NCI-H1105 (cell line): ENCODE measurements around the gene C1orf115.
"Not testable (repeated sequence)": the region's sequence is repeated elsewhere in the genome, so short reads cannot be mapped to it uniquely, and the experiment has no call there.

Source experiments
- DNase-seq: peaks from one replicate; lab custom pipeline; 2025; lab: John Stamatoyannopoulos, UW

The C1orf115 gene

GRCh38 chr1:220694866-220695382 lies 4.8 kb downstream of the C1orf115 start:
- no peak for DNase-seq

GRCh38 chr1:220695426-220695825 lies 5.3 kb downstream of the C1orf115 start:
- no peak for DNase-seq

GRCh38 chr1:220696226-220696862 lies 6.2 kb downstream of the C1orf115 start:
- DNase-seq, result no peak

GRCh38 chr1:220696863-220697231 lies 6.7 kb downstream of the C1orf115 start:
- no peak for DNase-seq

- no peak for DNase-seq
These were observed 7.2 kb downstream of the C1orf115 start for GRCh38 chr1:220697326-220697725.

GRCh38 chr1:220698607-220699016 lies 8.4 kb downstream of the C1orf115 start:
- DNase-seq, result no peak

GRCh38 chr1:220699044-220699443 lies 8.9 kb downstream of the C1orf115 start:
- no peak for DNase-seq

GRCh38 chr1:220700556-220701179 lies 10.5 kb downstream of the C1orf115 start:
- DNase-seq, result no peak

GRCh38 chr1:220701974-220702373 lies 11.8 kb downstream of the C1orf115 start:
- DNase-seq, result no peak

GRCh38 chr1:220702733-220703270 lies 12.6 kb downstream of the C1orf115 start:
- peak; percentile 30 for DNase-seq

GRCh38 chr1:220703305-220703704 lies 13.1 kb downstream of the C1orf115 start:
- no peak for DNase-seq

- no peak for DNase-seq
These were observed 15.6 kb downstream of the C1orf115 start for GRCh38 chr1:220705782-220706181.

- DNase-seq, result no peak
These were observed 16.3 kb downstream of the C1orf115 start for GRCh38 chr1:220706480-220706879.

- DNase-seq, result no peak
These were observed 17.0 kb downstream of the C1orf115 start for GRCh38 chr1:220707160-220707559.

- no peak for DNase-seq
These were observed 18.1 kb downstream of the C1orf115 start for GRCh38 chr1:220708244-220708643.

GRCh38 chr1:220708936-220709801 lies 19.0 kb downstream of the C1orf115 start:
- no peak for DNase-seq

- DNase-seq, result no peak
These were observed 20.2 kb downstream of the C1orf115 start for GRCh38 chr1:220710333-220710732.

- DNase-seq, result no peak
These were observed 21.1 kb downstream of the C1orf115 start for GRCh38 chr1:220711056-220711809.

GRCh38 chr1:220715986-220716385 lies 25.8 kb downstream of the C1orf115 start:
- not testable (repeated sequence) for DNase-seq

- DNase-seq, result no peak
These were observed 27.9 kb downstream of the C1orf115 start for GRCh38 chr1:220717800-220718640.

- DNase-seq, result peak; percentile 32
These were observed 31.1 kb downstream of the C1orf115 start for GRCh38 chr1:220721266-220721665.
